Panc1 (cell line): ENCODE results near the gene ANTXR2. TPM values are rescaled to one million over a fixed set of nuclear protein-coding genes. Genes with fewer than 3 reads are reported as not detected.

Experiments used
- ATAC-seq: fragments of 200-7000 bp; cut with Tn5 transposase; 2 replicates; pipeline ENCODE4 v1.9.1; 2020; ENCODE audit warnings: mild to moderate bottlenecking, moderate library complexity
- BruUV-seq: library from RNA; stranded (reverse); fragments of 400-500 nt; replicated peaks from 2 replicates; lab custom pipeline; 2021; lab: Mats Ljungman, UMichigan
- CTCF ChIA-PET: fragments of 300-600 bp; sonication (Branson Sonifier 250); formaldehyde crosslinking; loops from one replicate; lab custom pipeline; 2022; ENCODE audit warnings: antibody characterized with exemption; lab: Charles Lee
- POLR2A ChIA-PET: fragments of 300-600 bp; sonication (Branson Sonifier 250); formaldehyde crosslinking; loops from one replicate; lab custom pipeline; 2022; ENCODE audit warnings: antibody characterized with exemption; lab: Charles Lee
- DNase-seq: peaks from one replicate; pipeline ENCODE4 v3.0.0-alpha.2; 2010; ENCODE audit warnings: low read depth, low spot score
- H3K27ac ChIP-seq: 2 replicates; pipeline ENCODE4 v1.5.1; 2011; ENCODE audit warnings: mild to moderate bottlenecking, low read length, inconsistent platforms
- H3K27me3 ChIP-seq: fragments of 200-500 bp; sonication (Bioruptor generic); 2 replicates; pipeline ENCODE4 v1.6.0; 2014; ENCODE audit warnings: low read length, inconsistent platforms; ENCODE audit not compliant: control insufficient read depth, insufficient read depth
- H3K36me3 ChIP-seq: fragments of 200-500 bp; sonication (Bioruptor generic); 2 replicates; pipeline ENCODE4 v1.5.1; 2014; ENCODE audit warnings: inconsistent platforms, mild to moderate bottlenecking, low read length, moderate library complexity; ENCODE audit not compliant: control insufficient read depth, insufficient read depth
- H3K4me1 ChIP-seq: 2 replicates; pipeline ENCODE4 v1.5.1; 2011; ENCODE audit warnings: inconsistent platforms, mild to moderate bottlenecking, low read length, moderate library complexity; ENCODE audit not compliant: control insufficient read depth, insufficient read depth
- H3K4me3 ChIP-seq, 2 experiments: 2 replicates each; pipeline ENCODE4 v1.5.1; 2011 to 2012; ENCODE audit warnings: low read depth in 2 of 2, low read length in 2 of 2, mild to moderate bottlenecking in 2 of 2, inconsistent platforms in 1 of 2, moderate library complexity in 1 of 2
- H3K9me3 ChIP-seq: fragments of 200-500 bp; sonication (Bioruptor generic); 2 replicates; pipeline ENCODE4 v1.5.1; 2014; ENCODE audit warnings: low read depth, mild to moderate bottlenecking, inconsistent platforms, low read length, moderate library complexity; ENCODE audit not compliant: control insufficient read depth, insufficient read depth
- POLR2AphosphoS5 ChIP-seq: IDR thresholded peaks from 2 replicates; pipeline ENCODE4 v1.6.1; 2012; ENCODE audit warnings: mild to moderate bottlenecking, low read depth, low read length, moderate library complexity
- SIN3A ChIP-seq: IDR thresholded peaks from 2 replicates; pipeline ENCODE4 v1.6.1; 2012; ENCODE audit warnings: low read depth, mild to moderate bottlenecking, low read length, moderate library complexity, borderline replicate concordance; ENCODE audit not compliant: insufficient read depth
- TCF7L2 ChIP-seq: IDR thresholded peaks from 2 replicates; pipeline ENCODE4 v1.6.1; 2011; ENCODE audit warnings: mild to moderate bottlenecking, low read depth, low read length, inconsistent platforms
- in situ Hi-C: cut with HindIII; loops from 2 replicates; pipeline ENCODE4 v1.10.0; 2016; ENCODE audit warnings: low sequenced_read_pairs, low pct_unique_long_range_greater_than_20kb
- intact Hi-C: fragments of 100-400 bp; cut with micrococcal nuclease; formaldehyde crosslinking; loops from one replicate; pipeline ENCODE4 v1.10.0; 2022; ENCODE audit not compliant: unreplicated experiment
- total RNA-seq: library from RNA; stranded (reverse); gene quantifications from one replicate; pipeline ENCODE4 v1.2.1, GENCODE V29; 2021; ENCODE audit not compliant: unreplicated experiment
- TF ChIP-seq, protein P1 (sequence below), 2 experiments: IDR thresholded peaks; 2 replicates each; pipeline ENCODE4 v1.6.1; 2011 to 2012; ENCODE audit warnings: low read depth in 2 of 2, control low read depth in 1 of 2, low read length in 1 of 2, mild to moderate bottlenecking in 1 of 2, moderate library complexity in 1 of 2; ENCODE audit not compliant: insufficient read depth in 1 of 2
- TF ChIP-seq, protein P2 (sequence below): fragments of 450-650 bp; IDR thresholded peaks from 2 replicates; pipeline ENCODE4 v1.5.1; 2017; ENCODE audit warnings: mild to moderate bottlenecking

ANTXR2 gene
- total RNA-seq, 1 experiment from 2014 or later: 27.8 TPM

DNA sequence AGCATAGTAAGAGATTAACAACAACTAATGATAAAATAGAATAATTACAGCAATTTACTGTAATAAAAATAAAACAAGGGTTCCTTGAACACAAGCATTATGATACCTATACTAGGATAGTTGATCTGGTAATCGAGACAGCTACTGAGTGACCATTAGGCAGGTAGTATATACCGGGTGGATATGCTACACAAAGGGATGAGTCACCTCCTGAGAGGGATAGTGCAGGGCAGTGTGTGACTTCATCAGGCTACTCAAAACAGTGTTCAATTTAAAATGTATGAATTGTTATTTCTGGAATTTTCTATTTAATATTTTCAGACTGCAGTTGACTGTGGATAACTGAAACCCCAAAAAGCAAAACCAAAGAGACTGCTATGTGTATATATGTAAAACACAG is 9.7 kb upstream of the ANTXR2 start:
- DNase-seq: no peak
- Histone ChIP-seq H3K27me3 (no peaks in the 10 kb centered on the region), H3K4me1 (no peaks in the 10 kb centered on the region), H3K27ac (no peak overlapping the region), H3K9me3 (no peaks in the 10 kb centered on the region), H3K36me3 (no peaks in the 10 kb centered on the region), H3K4me3 (no peak overlapping the region)
- CTCF ChIA-PET: no interaction called here
- TF ChIP-seq POLR2AphosphoS5 (no peak), SIN3A (no peak), TCF7L2 (no peak)
- TF ChIP-seq, protein P1, sequence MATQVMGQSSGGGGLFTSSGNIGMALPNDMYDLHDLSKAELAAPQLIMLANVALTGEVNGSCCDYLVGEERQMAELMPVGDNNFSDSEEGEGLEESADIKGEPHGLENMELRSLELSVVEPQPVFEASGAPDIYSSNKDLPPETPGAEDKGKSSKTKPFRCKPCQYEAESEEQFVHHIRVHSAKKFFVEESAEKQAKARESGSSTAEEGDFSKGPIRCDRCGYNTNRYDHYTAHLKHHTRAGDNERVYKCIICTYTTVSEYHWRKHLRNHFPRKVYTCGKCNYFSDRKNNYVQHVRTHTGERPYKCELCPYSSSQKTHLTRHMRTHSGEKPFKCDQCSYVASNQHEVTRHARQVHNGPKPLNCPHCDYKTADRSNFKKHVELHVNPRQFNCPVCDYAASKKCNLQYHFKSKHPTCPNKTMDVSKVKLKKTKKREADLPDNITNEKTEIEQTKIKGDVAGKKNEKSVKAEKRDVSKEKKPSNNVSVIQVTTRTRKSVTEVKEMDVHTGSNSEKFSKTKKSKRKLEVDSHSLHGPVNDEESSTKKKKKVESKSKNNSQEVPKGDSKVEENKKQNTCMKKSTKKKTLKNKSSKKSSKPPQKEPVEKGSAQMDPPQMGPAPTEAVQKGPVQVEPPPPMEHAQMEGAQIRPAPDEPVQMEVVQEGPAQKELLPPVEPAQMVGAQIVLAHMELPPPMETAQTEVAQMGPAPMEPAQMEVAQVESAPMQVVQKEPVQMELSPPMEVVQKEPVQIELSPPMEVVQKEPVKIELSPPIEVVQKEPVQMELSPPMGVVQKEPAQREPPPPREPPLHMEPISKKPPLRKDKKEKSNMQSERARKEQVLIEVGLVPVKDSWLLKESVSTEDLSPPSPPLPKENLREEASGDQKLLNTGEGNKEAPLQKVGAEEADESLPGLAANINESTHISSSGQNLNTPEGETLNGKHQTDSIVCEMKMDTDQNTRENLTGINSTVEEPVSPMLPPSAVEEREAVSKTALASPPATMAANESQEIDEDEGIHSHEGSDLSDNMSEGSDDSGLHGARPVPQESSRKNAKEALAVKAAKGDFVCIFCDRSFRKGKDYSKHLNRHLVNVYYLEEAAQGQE (IDR thresholded peaks at IDR 0.05; ENCODE audit: insufficient read depth in 1 of 2, low read depth in 2 of 2, low read length in 1 of 2): no peak
- TF ChIP-seq, protein P2, sequence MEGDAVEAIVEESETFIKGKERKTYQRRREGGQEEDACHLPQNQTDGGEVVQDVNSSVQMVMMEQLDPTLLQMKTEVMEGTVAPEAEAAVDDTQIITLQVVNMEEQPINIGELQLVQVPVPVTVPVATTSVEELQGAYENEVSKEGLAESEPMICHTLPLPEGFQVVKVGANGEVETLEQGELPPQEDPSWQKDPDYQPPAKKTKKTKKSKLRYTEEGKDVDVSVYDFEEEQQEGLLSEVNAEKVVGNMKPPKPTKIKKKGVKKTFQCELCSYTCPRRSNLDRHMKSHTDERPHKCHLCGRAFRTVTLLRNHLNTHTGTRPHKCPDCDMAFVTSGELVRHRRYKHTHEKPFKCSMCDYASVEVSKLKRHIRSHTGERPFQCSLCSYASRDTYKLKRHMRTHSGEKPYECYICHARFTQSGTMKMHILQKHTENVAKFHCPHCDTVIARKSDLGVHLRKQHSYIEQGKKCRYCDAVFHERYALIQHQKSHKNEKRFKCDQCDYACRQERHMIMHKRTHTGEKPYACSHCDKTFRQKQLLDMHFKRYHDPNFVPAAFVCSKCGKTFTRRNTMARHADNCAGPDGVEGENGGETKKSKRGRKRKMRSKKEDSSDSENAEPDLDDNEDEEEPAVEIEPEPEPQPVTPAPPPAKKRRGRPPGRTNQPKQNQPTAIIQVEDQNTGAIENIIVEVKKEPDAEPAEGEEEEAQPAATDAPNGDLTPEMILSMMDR: no peak
- in situ Hi-C loops (no loop called here), intact Hi-C loops (no loop called here)
- no peak for ATAC-seq
- no TSS peak for BruUV-seq
- POLR2A ChIA-PET: no interaction called here

DNA sequence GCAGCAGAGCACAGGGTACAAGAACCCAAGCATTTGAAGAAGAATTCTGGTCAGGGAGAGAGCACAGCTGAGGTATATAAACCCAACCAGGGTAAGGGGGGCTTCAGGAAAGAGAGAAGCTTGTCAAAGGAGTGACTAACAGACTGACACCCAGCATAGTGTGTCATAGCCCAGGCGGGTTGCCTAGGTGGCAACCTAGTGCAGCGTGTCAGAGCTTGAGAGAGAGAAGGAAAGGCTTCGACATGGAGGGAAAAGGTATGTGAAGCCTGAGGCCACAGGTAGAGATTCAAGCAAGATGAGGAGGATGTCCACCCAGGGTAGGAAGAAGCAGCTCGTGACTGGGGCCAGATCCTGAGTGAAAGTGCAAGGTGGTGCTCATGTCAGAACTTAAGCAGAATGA is 8.5 kb upstream of the ANTXR2 start:
- no TSS peak for BruUV-seq
- no peak for DNase-seq
- in situ Hi-C loops: no loop called here
- no peaks in the 10 kb centered on the region for H3K4me1 ChIP-seq
- ChIA-PET POLR2A (no interaction called here), CTCF (no interaction called here)
- H3K4me3 ChIP-seq: no peak overlapping the region
- no peaks in the 10 kb centered on the region for H3K36me3 ChIP-seq
- no peak overlapping the region for H3K27ac ChIP-seq
- no peaks in the 10 kb centered on the region for H3K9me3 ChIP-seq
- no peak for ATAC-seq
- intact Hi-C loops: no loop called here
- H3K27me3 ChIP-seq: no peaks in the 10 kb centered on the region
- TF ChIP-seq SIN3A (no peak), TCF7L2 (no peak), POLR2AphosphoS5 (no peak)
- TF ChIP-seq, protein P1 (IDR thresholded peaks at IDR 0.05; ENCODE audit: insufficient read depth in 1 of 2, low read depth in 2 of 2, low read length in 1 of 2): no peak
- TF ChIP-seq, protein P2: no peak
